IMR-90 (cell line): Measurements from ENCODE around the gene ARHGEF4.

ENCODE experiments used
- BHLHE40 ChIP-seq: fragments of 150-350 bp; IDR thresholded peaks from 2 replicates; pipeline ENCODE4 v1.6.1; 2016; ENCODE audit warnings: mild to moderate bottlenecking, low read depth, low read length
- CEBPB ChIP-seq: IDR thresholded peaks from 2 replicates; pipeline ENCODE4 v1.6.1; 2012; ENCODE audit warnings: low read depth, low read length, improper control_type of control experiment
- CHD1 ChIP-seq: IDR thresholded peaks from 2 replicates; pipeline ENCODE4 v1.6.1; 2012; ENCODE audit warnings: low read depth, low read length, improper control_type of control experiment
- CTCF ChIP-seq: conservative IDR thresholded peaks from 2 replicates; pipeline ENCODE4 v1.5.1; 2012; ENCODE audit warnings: mild to moderate bottlenecking, low read depth, low read length, improper control_type of control experiment
- ELK1 ChIP-seq: fragments of 150-350 bp; IDR thresholded peaks from 2 replicates; pipeline ENCODE4 v1.6.1; 2016; ENCODE audit warnings: low read depth, mild to moderate bottlenecking, low read length, moderate library complexity, borderline replicate concordance
- FOS ChIP-seq: fragments of 150-350 bp; IDR thresholded peaks from 2 replicates; pipeline ENCODE4 v1.6.1; 2016; ENCODE audit warnings: low read depth, low read length
- MAFK ChIP-seq: IDR thresholded peaks from 2 replicates; pipeline ENCODE4 v1.6.1; 2012; ENCODE audit warnings: low read depth, low read length, improper control_type of control experiment
- MAZ ChIP-seq: IDR thresholded peaks from 2 replicates; pipeline ENCODE4 v1.6.1; 2012; ENCODE audit warnings: low read depth, mild to moderate bottlenecking, low read length, improper control_type of control experiment, moderate library complexity, borderline replicate concordance
- MXI1 ChIP-seq: IDR thresholded peaks from 2 replicates; pipeline ENCODE4 v1.6.1; 2012; ENCODE audit warnings: low read depth, mild to moderate bottlenecking, low read length, moderate library complexity, borderline replicate concordance
- POLR2A ChIP-seq: IDR thresholded peaks from 2 replicates; pipeline ENCODE4 v1.6.1; 2012; ENCODE audit warnings: mild to moderate bottlenecking, low read depth, low read length
- RAD21 ChIP-seq: IDR thresholded peaks from 2 replicates; pipeline ENCODE4 v1.6.1; 2012; ENCODE audit warnings: low read length, improper control_type of control experiment
- RFX5 ChIP-seq: IDR thresholded peaks from 2 replicates; pipeline ENCODE4 v1.8.0; 2012; ENCODE audit warnings: low read depth, mild to moderate bottlenecking, low read length, moderate library complexity
- SMC3 ChIP-seq: fragments of 150-350 bp; IDR thresholded peaks from 2 replicates; pipeline ENCODE4 v1.6.1; 2016; ENCODE audit warnings: low read depth, mild to moderate bottlenecking, antibody characterized with exemption, low read length, moderate library complexity

GRCh38 chr2:130810490-130810889 is 26.2 kb upstream of the ARHGEF4 start:
- TF ChIP-seq POLR2A (no peak), CHD1 (no peak), CTCF (no peak), CEBPB (no peak), RAD21 (no peak), MAFK (no peak), FOS (no peak), SMC3 (no peak), ELK1 (no peak), RFX5 (no peak), MXI1 (no peak), MAZ (no peak), BHLHE40 (no peak)
